GM12892 (cell line): Measurements from ENCODE around the gene ATAD3B.

ENCODE experiments used
- POLR2A ChIP-seq: IDR thresholded peaks from 2 replicates; pipeline ENCODE4 v1.6.1; 2011; ENCODE audit warnings: low read depth, low read length, control low read depth
- POLR2AphosphoS5 ChIP-seq: IDR thresholded peaks from 2 replicates; pipeline ENCODE4 v1.6.1; 2011; ENCODE audit warnings: low read depth, low read length, control low read depth
- TAF1 ChIP-seq: IDR thresholded peaks from 2 replicates; pipeline ENCODE4 v1.6.1; 2011; ENCODE audit warnings: low read depth, mild to moderate bottlenecking, control low read depth, low read length, borderline replicate concordance

- TF ChIP-seq POLR2AphosphoS5 (no peak), POLR2A (no peak), TAF1 (no peak)
These were observed 758 bp upstream of the ATAD3B start for GRCh38 chr1:1470626-1471388.
